ENCODE measurements around the gene NRDC.

NRDC gene

GRCh38 chr1:51867479-51868232 is 10.9 kb downstream of the NRDC start:
- TF ChIP-seq GATA3 (IDR thresholded peaks at IDR 0.05; ENCODE audit: low read depth, low read length) (no peak), GATA2 (IDR thresholded peaks at IDR 0.05; ENCODE audit: low read depth, low read length) (no peak)

- TF ChIP-seq GATA2 (IDR thresholded peaks at IDR 0.05; ENCODE audit: low read depth, low read length), result no peak
- TF ChIP-seq GATA3 (IDR thresholded peaks at IDR 0.05; ENCODE audit: low read depth, low read length), result no peak
These were observed 15.1 kb downstream of the NRDC start for GRCh38 chr1:51863384-51863783.

- no peak for TF ChIP-seq GATA3 (IDR thresholded peaks at IDR 0.05; ENCODE audit: low read depth, low read length)
- TF ChIP-seq GATA2 (IDR thresholded peaks at IDR 0.05; ENCODE audit: low read depth, low read length), result no peak
These were observed 16.9 kb downstream of the NRDC start for GRCh38 chr1:51861669-51862068.

- TF ChIP-seq GATA3 (IDR thresholded peaks at IDR 0.05; ENCODE audit: low read depth, low read length) (no peak), GATA2 (IDR thresholded peaks at IDR 0.05; ENCODE audit: low read depth, low read length) (no peak)
These were observed 18.8 kb downstream of the NRDC start for GRCh38 chr1:51859735-51860134.

GRCh38 chr1:51859333-51859732 is 19.2 kb downstream of the NRDC start:
- no peak for TF ChIP-seq GATA2 (IDR thresholded peaks at IDR 0.05; ENCODE audit: low read depth, low read length)
- no peak for TF ChIP-seq GATA3 (IDR thresholded peaks at IDR 0.05; ENCODE audit: low read depth, low read length)

GRCh38 chr1:51858892-51859291 is 19.6 kb downstream of the NRDC start:
- no peak for TF ChIP-seq GATA3 (IDR thresholded peaks at IDR 0.05; ENCODE audit: low read depth, low read length)
- no peak for TF ChIP-seq GATA2 (IDR thresholded peaks at IDR 0.05; ENCODE audit: low read depth, low read length)

- TF ChIP-seq GATA3 (IDR thresholded peaks at IDR 0.05; ENCODE audit: low read depth, low read length) (no peak), GATA2 (IDR thresholded peaks at IDR 0.05; ENCODE audit: low read depth, low read length) (no peak)
These were observed 21.8 kb downstream of the NRDC start for GRCh38 chr1:51856745-51857144.

GRCh38 chr1:51855624-51856023 is 22.9 kb downstream of the NRDC start:
- TF ChIP-seq GATA3 (IDR thresholded peaks at IDR 0.05; ENCODE audit: low read depth, low read length), result no peak
- TF ChIP-seq GATA2 (IDR thresholded peaks at IDR 0.05; ENCODE audit: low read depth, low read length), result no peak

- TF ChIP-seq GATA3 (IDR thresholded peaks at IDR 0.05; ENCODE audit: low read depth, low read length), result no peak
- TF ChIP-seq GATA2 (IDR thresholded peaks at IDR 0.05; ENCODE audit: low read depth, low read length), result no peak
These were observed 25.2 kb downstream of the NRDC start for GRCh38 chr1:51853360-51853759.

- no peak for TF ChIP-seq GATA3 (IDR thresholded peaks at IDR 0.05; ENCODE audit: low read depth, low read length)
- TF ChIP-seq GATA2 (IDR thresholded peaks at IDR 0.05; ENCODE audit: low read depth, low read length), result no peak
These were observed 26.6 kb downstream of the NRDC start for GRCh38 chr1:51851882-51852396.

- no peak for TF ChIP-seq GATA3 (IDR thresholded peaks at IDR 0.05; ENCODE audit: low read depth, low read length)
- TF ChIP-seq GATA2 (IDR thresholded peaks at IDR 0.05; ENCODE audit: low read depth, low read length), result no peak
These were observed 27.9 kb downstream of the NRDC start for GRCh38 chr1:51850420-51851223.

GRCh38 chr1:51847294-51847920 is 31.1 kb downstream of the NRDC start:
- no peak for TF ChIP-seq GATA3 (IDR thresholded peaks at IDR 0.05; ENCODE audit: low read depth, low read length)
- TF ChIP-seq GATA2 (IDR thresholded peaks at IDR 0.05; ENCODE audit: low read depth, low read length), result no peak

- TF ChIP-seq GATA3 (IDR thresholded peaks at IDR 0.05; ENCODE audit: low read depth, low read length), result no peak
- TF ChIP-seq GATA2 (IDR thresholded peaks at IDR 0.05; ENCODE audit: low read depth, low read length), result no peak
These were observed 34.6 kb downstream of the NRDC start for GRCh38 chr1:51843948-51844347.

- TF ChIP-seq GATA3 (IDR thresholded peaks at IDR 0.05; ENCODE audit: low read depth, low read length) (no peak), GATA2 (IDR thresholded peaks at IDR 0.05; ENCODE audit: low read depth, low read length) (no peak)
These were observed 36.3 kb downstream of the NRDC start for GRCh38 chr1:51842261-51842660.
